GM20000 (cell line): ENCODE measurements around the gene ENOSF1.

ENCODE experiments used
- DNase-seq: peaks from one replicate; pipeline ENCODE4 v3.0.0; 2012; ENCODE audit warnings: low spot score
- TF ChIP-seq, protein P1 (sequence below): IDR thresholded peaks from 2 replicates; pipeline ENCODE4 v1.5.1; 2012; ENCODE audit warnings: mild to moderate bottlenecking, control low read depth; ENCODE audit errors: extremely low read depth, missing control alignments

The ENOSF1 gene

DNA sequence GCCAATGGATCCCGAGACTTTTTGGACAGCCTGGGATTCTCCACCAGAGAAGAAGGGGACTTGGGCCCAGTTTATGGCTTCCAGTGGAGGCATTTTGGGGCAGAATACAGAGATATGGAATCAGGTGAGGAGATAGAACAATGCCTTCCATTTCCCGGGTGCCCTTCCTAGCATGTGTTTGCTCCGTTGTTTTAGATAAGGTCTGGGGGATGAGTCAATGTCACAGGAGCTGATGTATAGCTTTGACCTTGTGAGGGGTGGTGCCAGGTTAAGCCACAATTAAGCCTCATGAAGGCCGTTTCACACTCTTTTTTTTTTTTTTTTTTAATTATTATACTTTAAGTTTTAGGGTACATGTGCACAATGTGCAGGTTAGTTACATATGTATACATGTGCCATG, 50.2 kb downstream of the ENOSF1 start:
- TF ChIP-seq, protein P1, sequence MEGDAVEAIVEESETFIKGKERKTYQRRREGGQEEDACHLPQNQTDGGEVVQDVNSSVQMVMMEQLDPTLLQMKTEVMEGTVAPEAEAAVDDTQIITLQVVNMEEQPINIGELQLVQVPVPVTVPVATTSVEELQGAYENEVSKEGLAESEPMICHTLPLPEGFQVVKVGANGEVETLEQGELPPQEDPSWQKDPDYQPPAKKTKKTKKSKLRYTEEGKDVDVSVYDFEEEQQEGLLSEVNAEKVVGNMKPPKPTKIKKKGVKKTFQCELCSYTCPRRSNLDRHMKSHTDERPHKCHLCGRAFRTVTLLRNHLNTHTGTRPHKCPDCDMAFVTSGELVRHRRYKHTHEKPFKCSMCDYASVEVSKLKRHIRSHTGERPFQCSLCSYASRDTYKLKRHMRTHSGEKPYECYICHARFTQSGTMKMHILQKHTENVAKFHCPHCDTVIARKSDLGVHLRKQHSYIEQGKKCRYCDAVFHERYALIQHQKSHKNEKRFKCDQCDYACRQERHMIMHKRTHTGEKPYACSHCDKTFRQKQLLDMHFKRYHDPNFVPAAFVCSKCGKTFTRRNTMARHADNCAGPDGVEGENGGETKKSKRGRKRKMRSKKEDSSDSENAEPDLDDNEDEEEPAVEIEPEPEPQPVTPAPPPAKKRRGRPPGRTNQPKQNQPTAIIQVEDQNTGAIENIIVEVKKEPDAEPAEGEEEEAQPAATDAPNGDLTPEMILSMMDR, result no peak
- no peak for DNase-seq

DNA sequence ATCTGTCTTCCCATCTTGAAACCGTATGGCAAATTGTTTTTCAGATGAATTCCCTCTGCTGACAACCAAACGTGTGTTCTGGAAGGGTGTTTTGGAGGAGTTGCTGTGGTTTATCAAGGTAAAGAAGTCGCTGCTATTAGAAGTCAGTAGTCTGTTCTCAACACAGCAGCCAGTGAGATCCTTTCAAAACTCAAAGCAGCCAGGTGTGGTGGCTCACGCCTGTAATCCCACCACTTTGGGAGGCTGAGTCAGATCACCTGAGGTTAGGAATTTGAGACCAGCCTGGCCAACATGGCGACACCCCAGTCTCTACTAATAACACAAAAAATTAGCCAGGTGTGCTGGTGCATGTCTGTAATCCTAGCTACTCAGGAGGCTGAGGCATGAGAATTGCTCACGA, 52.8 kb downstream of the ENOSF1 start:
- TF ChIP-seq, protein P1, result no peak

DNA sequence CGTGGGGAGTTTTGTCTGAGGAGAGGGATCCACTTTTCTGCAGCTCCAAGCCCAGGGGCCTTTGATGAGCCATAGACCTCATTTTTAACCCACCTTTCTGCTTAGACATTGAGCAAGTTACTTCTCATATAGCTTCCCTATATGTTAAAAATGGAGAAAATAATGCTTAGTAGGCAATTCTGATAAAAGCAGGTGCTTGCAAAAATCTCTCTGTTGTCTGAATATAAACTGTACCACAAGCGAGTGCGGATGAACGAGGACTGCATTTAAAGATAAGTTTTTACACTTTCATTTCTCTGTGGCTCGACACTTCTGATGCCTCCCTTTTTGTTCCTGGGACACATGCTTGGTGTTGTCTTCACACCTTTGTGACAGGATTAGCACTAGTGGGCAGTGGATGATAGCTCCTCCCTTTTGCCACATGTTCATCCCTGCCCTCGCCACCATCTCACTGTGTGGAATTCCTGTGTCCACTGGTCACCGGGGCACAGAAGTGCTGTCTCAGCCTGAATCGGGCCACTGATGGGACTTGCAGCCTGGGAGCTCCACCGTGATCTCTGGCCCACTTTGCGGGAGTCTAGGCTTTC, 53.4 kb downstream of the ENOSF1 start:
- TF ChIP-seq, protein P1, result no peak

More for the DNA sequence above, 52.8 kb downstream of the ENOSF1 start:
- DNase-seq, result no peak

DNA sequence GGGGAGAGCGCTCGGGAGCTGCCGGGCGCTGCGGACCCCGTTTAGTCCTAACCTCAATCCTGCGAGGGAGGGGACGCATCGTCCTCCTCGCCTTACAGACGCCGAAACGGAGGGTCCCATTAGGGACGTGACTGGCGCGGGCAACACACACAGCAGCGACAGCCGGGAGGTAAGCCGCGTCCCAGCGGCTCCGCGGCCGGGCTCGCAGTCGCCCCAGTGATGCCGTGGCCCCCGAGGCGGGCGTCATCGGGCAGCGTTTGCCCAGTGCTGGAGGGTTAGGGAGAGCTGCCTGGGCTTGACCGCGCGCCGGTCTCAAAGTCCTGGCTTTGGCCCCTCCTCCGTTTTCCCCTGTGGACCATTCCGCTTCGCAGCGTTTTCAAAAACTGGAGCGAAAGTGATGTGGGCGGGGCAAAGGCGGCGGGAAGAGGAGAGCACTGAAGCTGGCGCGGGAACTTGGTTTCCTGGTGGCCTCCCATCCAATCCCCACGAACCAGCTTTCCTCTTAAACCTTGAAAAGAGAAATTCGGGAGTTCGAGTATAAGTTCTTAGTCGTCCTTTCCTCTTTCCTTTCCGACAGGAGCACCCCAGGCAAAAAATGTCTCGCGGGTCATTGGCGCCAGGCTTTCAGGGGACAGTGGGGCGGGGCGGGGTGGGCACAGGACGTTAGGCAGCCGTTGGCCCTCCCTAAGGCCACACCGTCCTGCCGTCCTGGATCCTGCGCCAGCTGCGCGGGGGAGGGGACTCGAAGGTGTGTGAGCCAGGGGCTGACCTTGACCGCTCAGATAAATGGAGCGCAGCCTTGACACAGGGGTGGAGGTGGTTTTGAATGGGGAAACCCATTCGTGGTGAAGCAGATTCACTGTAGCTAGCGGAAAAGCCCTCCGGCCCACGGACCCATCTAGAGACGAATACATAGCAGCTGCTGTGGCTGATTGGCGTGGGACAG, 54.2 kb downstream of the ENOSF1 start:
- TF ChIP-seq, protein P1, result no peak
- peak; percentile 83 for DNase-seq

More for the DNA sequence above, 53.4 kb downstream of the ENOSF1 start:
- DNase-seq, result no peak

DNA sequence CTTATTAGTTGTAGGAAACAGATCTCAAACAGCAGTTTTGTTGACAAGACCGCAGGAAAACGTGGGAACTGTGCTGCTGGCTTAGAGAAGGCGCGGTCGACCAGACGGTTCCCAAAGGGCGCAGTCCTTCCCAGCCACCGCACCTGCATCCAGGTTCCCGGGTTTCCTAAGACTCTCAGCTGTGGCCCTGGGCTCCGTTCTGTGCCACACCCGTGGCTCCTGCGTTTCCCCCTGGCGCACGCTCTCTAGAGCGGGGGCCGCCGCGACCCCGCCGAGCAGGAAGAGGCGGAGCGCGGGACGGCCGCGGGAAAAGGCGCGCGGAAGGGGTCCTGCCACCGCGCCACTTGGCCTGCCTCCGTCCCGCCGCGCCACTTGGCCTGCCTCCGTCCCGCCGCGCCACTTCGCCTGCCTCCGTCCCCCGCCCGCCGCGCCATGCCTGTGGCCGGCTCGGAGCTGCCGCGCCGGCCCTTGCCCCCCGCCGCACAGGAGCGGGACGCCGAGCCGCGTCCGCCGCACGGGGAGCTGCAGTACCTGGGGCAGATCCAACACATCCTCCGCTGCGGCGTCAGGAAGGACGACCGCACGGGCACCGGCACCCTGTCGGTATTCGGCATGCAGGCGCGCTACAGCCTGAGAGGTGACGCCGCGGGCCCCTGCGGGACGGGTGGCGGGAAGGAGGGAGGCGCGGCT, 55.0 kb downstream of the ENOSF1 start, which contains the start of gene TYMS:
TSS of gene TYMS (plus strand) at position 343 of the 690 bp plus-strand sequence. CDS start at position 433, 90 bp downstream.
- TF ChIP-seq, protein P1, result no peak
- peak; percentile 79 for DNase-seq

DNA sequence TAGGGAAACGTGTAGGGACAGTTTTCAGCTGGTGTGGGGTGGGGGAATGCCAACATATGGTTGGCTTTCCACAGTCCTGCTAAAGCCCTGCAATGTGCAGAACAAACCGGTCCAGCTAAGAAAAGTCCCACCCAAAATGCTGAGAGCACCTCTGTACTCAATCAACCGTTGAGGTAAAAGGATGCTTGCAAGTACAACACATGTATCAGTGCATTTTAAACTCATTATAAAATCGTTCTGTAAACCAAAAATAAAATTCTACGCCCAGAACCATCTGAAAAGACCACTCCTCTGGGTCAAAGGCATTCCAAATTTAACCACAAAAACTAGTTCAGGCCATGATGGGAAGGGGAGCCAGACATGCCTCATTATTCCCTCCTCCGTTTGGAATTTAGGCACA, 57.0 kb downstream of the ENOSF1 start:
- no peak for DNase-seq
- TF ChIP-seq, protein P1, result no peak
